NT2/D1 (cell line): Measurements from ENCODE around the gene APPL2.

Experiments
- SUZ12 ChIP-seq: IDR thresholded peaks from 2 replicates; pipeline ENCODE4 v1.6.1; 2011; ENCODE audit not compliant: insufficient read length, insufficient read depth; ENCODE audit errors: extremely low read depth
- YY1 ChIP-seq: IDR thresholded peaks from 2 replicates; pipeline ENCODE4 v1.6.1; 2011; ENCODE audit not compliant: insufficient read length, insufficient read depth

DNA sequence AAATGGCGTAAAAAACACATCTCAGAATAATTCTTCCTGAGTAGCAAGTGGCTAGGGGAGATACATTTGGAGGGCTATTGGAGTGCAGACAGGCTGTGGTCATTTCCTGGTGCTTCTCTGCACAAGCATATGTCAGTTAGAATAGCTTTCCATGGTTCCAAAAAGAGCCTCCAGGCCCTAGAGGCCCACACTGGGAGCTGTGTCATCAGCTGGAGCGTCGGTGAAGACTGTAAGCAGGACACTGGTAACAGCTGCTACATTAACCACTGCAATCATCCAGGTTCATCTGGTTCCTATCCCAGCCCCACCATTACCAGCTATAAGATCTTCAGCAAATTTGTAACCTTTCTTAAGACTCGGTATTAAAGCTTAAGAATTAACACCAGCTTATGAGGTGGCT lies 31.7 kb upstream of the APPL2 start:
- TF ChIP-seq SUZ12: no peak
- no peak for TF ChIP-seq YY1
